K562 (cell line): ENCODE results near the gene MOB1A. TPM values are rescaled to one million over a fixed set of nuclear protein-coding genes. Genes with fewer than 3 reads are reported as not detected.

ENCODE experiments used
- ATAC-seq: fragments of 200-7000 bp; cut with Tn5 transposase; 3 replicates; pipeline ENCODE4 v1.9.1; 2020; ENCODE audit warnings: moderate library complexity
- BruUV-seq: library from RNA; stranded (reverse); fragments of 400-500 nt; replicated peaks from 2 replicates; lab custom pipeline; 2021; lab: Mats Ljungman, UMichigan
- CTCF ChIA-PET: fragments of 300-600 bp; formaldehyde crosslinking; extraction: SDS; loops from one replicate; lab custom pipeline; 2021; ENCODE audit warnings: low intra/inter-chr PET ratio; lab: Yijun Ruan, JAX
- POLR2A ChIA-PET: fragments of 300-600, 350-650 bp; sonication (Branson Sonifier 250); formaldehyde crosslinking; extraction: SDS; loops from one replicate; lab custom pipeline; 2021; ENCODE audit warnings: antibody characterized with exemption, inconsistent platforms; lab: Yijun Ruan, JAX
- DNase-seq, 4 experiments: peaks; one replicate each; pipeline versions ENCODE4 v3.0.0 to v3.0.0-alpha.2; 2011 to 2018; ENCODE audit warnings: low spot score in 3 of 4, mixed read lengths in 3 of 4; ENCODE audit errors: extremely low read depth in 1 of 4
- FAIRE-seq: peaks from 2 replicates; lab custom pipeline; 2011; peaks lifted over from hg19 to GRCh38; lab: Jason Lieb, UNC
- H2AFZ ChIP-seq: 2 replicates; pipeline ENCODE4 v1.6.0; 2011; ENCODE audit warnings: low read depth, low read length, control low read depth, inconsistent platforms
- H3K27ac ChIP-seq: fragments of 200-600 bp; 3 replicates; pipeline ENCODE4 v1.8.0; 2011; ENCODE audit warnings: low read depth, mild to moderate bottlenecking, control low read depth, inconsistent platforms, low read length, moderate library complexity, mixed read lengths; ENCODE audit errors: extremely low read depth
- H3K27me3 ChIP-seq, 2 experiments: fragments of 300-600 bp in 1 of 2; 2 replicates in 1 of 2; 3 replicates in 1 of 2; pipeline versions ENCODE4 v1.6.0 to v1.8.0; 2011; ENCODE audit warnings: inconsistent platforms in 2 of 2, low read length in 2 of 2, mild to moderate bottlenecking in 1 of 2, mixed read lengths in 1 of 2, moderate library complexity in 1 of 2; ENCODE audit not compliant: control insufficient read depth in 2 of 2, insufficient read depth in 2 of 2
- H3K36me3 ChIP-seq: fragments of 300-600 bp; 3 replicates; pipeline ENCODE4 v1.8.0; 2011; ENCODE audit warnings: mild to moderate bottlenecking, low read length, inconsistent platforms; ENCODE audit not compliant: control insufficient read depth, insufficient read depth
- H3K4me1 ChIP-seq, 2 experiments: fragments of 200-600 bp in 1 of 2; replicated peaks in 1 of 2; 2 replicates in 1 of 2; 3 replicates in 1 of 2; pipeline versions ENCODE4 v1.5.1 to v1.8.0; 2011; ENCODE audit warnings: inconsistent platforms in 2 of 2, low read length in 2 of 2, mild to moderate bottlenecking in 1 of 2, mixed read lengths in 1 of 2, moderate library complexity in 1 of 2; ENCODE audit not compliant: control insufficient read depth in 2 of 2, insufficient read depth in 2 of 2
- H3K4me2 ChIP-seq: 2 replicates; pipeline ENCODE4 v1.6.1; 2011; ENCODE audit warnings: low read length, control low read depth, inconsistent platforms, mixed read lengths; ENCODE audit not compliant: insufficient read depth
- H3K4me3 ChIP-seq: fragments of 200-600 bp; sonication (generic), shearing (Covaris generic); 2 replicates; pipeline ENCODE4 v1.5.1; 2016; ENCODE audit warnings: control low read depth, inconsistent platforms
- H3K79me2 ChIP-seq: fragments of 200-600 bp; 3 replicates; pipeline ENCODE4 v1.8.0; 2011; ENCODE audit warnings: low read length, inconsistent platforms; ENCODE audit not compliant: control insufficient read depth, insufficient read depth
- H3K9ac ChIP-seq, 2 experiments: 2 replicates each; pipeline versions ENCODE4 v1.6.0 to v1.6.1; 2011; ENCODE audit warnings: low read depth in 2 of 2, low read length in 2 of 2, control low read depth in 1 of 2, inconsistent platforms in 1 of 2, mild to moderate bottlenecking in 1 of 2, mixed read lengths in 1 of 2; ENCODE audit not compliant: insufficient read depth in 1 of 2
- H3K9me1 ChIP-seq: one replicate; pipeline ENCODE4 v1.6.0; 2011; ENCODE audit warnings: inconsistent platforms, mild to moderate bottlenecking, low read length, moderate library complexity; ENCODE audit not compliant: control insufficient read depth, insufficient read depth
- H3K9me3 ChIP-seq: replicated peaks from 2 replicates; pipeline ENCODE4 v1.5.1; 2011; ENCODE audit warnings: low read depth, low read length, inconsistent platforms; ENCODE audit not compliant: control insufficient read depth, insufficient read depth
- H4K20me1 ChIP-seq: replicated peaks from 2 replicates; pipeline ENCODE4 v1.6.1; 2011; ENCODE audit warnings: low read length, inconsistent platforms, mixed read lengths; ENCODE audit not compliant: control insufficient read depth, insufficient read depth
- ATF4 ChIP-seq: fragments of 450-650 bp; formaldehyde crosslinking; IDR thresholded peaks from 2 replicates; pipeline ENCODE4 v1.4.0; 2022; ENCODE audit warnings: mild to moderate bottlenecking, moderate library complexity
- ELK3 ChIP-seq: fragments of 450-650 bp; formaldehyde crosslinking; IDR thresholded peaks from 2 replicates; pipeline ENCODE4 v1.4.0; 2020; ENCODE audit warnings: mild to moderate bottlenecking
- GTF2F1 ChIP-seq: IDR thresholded peaks from 2 replicates; pipeline ENCODE4 v1.6.1; 2011; ENCODE audit warnings: low read depth, low read length, improper control_type of control experiment
- MITF ChIP-seq: IDR thresholded peaks from 2 replicates; pipeline ENCODE4 v1.6.1; 2014; ENCODE audit warnings: antibody characterized with exemption
- MYBL2 ChIP-seq, 2 experiments: fragments of 450-650 bp in 1 of 2; sonication (generic) in 1 of 2; formaldehyde crosslinking in 1 of 2; IDR thresholded peaks; 2 replicates each; pipeline versions ENCODE4 v1.6.1 to v1.8.1; 2017 to 2022; ENCODE audit warnings: borderline replicate concordance in 1 of 2, inconsistent platforms in 1 of 2, low read depth in 1 of 2, mild to moderate bottlenecking in 1 of 2, missing genetic modification reagents in 1 of 2, moderate library complexity in 1 of 2
- RFX1 ChIP-seq: fragments of 450-650 bp; IDR thresholded peaks from 2 replicates; pipeline ENCODE4 v1.6.1; 2016; ENCODE audit warnings: mild to moderate bottlenecking, moderate library complexity
- SFPQ ChIP-seq: fragments of 200-400 bp; formaldehyde crosslinking; IDR thresholded peaks from 2 replicates; pipeline ENCODE4 v1.6.1; 2017; ENCODE audit warnings: mild to moderate bottlenecking, low read depth, low read length, moderate library complexity
- SIX5 ChIP-seq, 2 experiments: IDR thresholded peaks; 2 replicates each; pipeline ENCODE4 v1.6.1; 2011; ENCODE audit warnings: low read length in 2 of 2, borderline replicate concordance in 1 of 2, low read depth in 1 of 2, mild to moderate bottlenecking in 1 of 2, moderate library complexity in 1 of 2; ENCODE audit not compliant: insufficient read depth in 1 of 2
- SMC3 ChIP-seq: conservative IDR thresholded peaks from 2 replicates; pipeline ENCODE4 v1.6.1; 2011; ENCODE audit warnings: low read depth, low read length, improper control_type of control experiment; ENCODE audit not compliant: insufficient read depth
- SRSF7 ChIP-seq: fragments of 200-400 bp; formaldehyde crosslinking; optimal IDR thresholded peaks from 2 replicates; pipeline ENCODE3; 2017; ENCODE audit warnings: mild to moderate bottlenecking, low read depth, low read length
- U2AF2 ChIP-seq: fragments of 200-400 bp; formaldehyde crosslinking; optimal IDR thresholded peaks from 2 replicates; pipeline ENCODE3; 2017; ENCODE audit warnings: low read depth, mild to moderate bottlenecking, low read length
- in situ Hi-C: fragments of 300-500 bp; cut with MboI; formaldehyde crosslinking; loops from 4 replicates; pipeline ENCODE4 v1.15.0; 2018; ENCODE audit warnings: inconsistent platforms, mixed read lengths
- intact Hi-C: fragments of 100-400 bp; cut with micrococcal nuclease; formaldehyde crosslinking; loops from 2 replicates; pipeline ENCODE4 v1.14.2; 2022
- polyA plus RNA-seq, 8 experiments: library from polyadenylated mRNA; depleted of rRNA in 4 of 8; stranded (reverse) in 5 of 8; unstranded in 3 of 8; fragments of >200 nt; fragmentation: Nextera tagmentation in 2 of 8; fragmentation: Illumina TruSeq in 1 of 8; extraction: Ambion mirVana in 2 of 8; extraction: Trizol in 1 of 8; gene quantifications; 2 replicates each; pipeline versions ENCODE4 v1.2.1 to v1.2.3, GENCODE V29; 2011 to 2014; ENCODE audit warnings: inconsistent platforms in 1 of 8, missing spikeins in 1 of 8
- total RNA-seq, 7 experiments: library from RNA; depleted of rRNA in 6 of 7; stranded (reverse); fragments of >200 nt in 6 of 7; fragmentation: Illumina TruSeq in 2 of 7; extraction: Trizol in 2 of 7; gene quantifications; 2 replicates each; pipeline versions ENCODE4 v1.2.1 to v1.2.3, GENCODE V29; 2011 to 2021; ENCODE audit warnings: low replicate concordance in 1 of 7

The MOB1A gene
- total and polyA plus RNA-seq, 9 of the 15 experiments (the other 6 are each of a cell fraction or from before 2014, with no cell fraction given) = 24.8 to 100 (median 60.2) TPM

GRCh38 chr2:74119912-74120825, 58.5 kb downstream of the MOB1A start (continued):
- TF ChIP-seq MYBL2 (IDR thresholded peaks at IDR 0.05; ENCODE audit: low read depth) (no peak), MYBL2 (CRISPR knock-in tag; IDR thresholded peaks at IDR 0.05; ENCODE audit: borderline replicate concordance) (no peak), MITF (no peak), U2AF2 (no peak), GTF2F1 (no peak; the same call in 1 of the 2 replicates), SIX5 (IDR thresholded peaks at IDR 0.05; ENCODE audit: borderline replicate concordance in 1 of 2, insufficient read depth in 1 of 2, low read depth in 1 of 2, low read length in 2 of 2) (peak in 1 of 2 experiments; percentile 17; a peak in 1 of 4 replicates)

- Histone ChIP-seq H3K9ac (peak overlapping the region in 1 of 2 experiments; percentile 88; a peak in 2 of 4 replicates), H3K4me2 (peak overlapping the region; percentile 84; the same call in 1 of the 2 replicates), H4K20me1 (no peaks in the 10 kb centered on the region), H3K4me1 (peaks cover 2 to 13% of the 10 kb centered on the region in 2 experiments; a peak in 2 of 5 replicates), H3K9me1 (no peaks in the 10 kb centered on the region), H3K27me3 (no peaks in the 10 kb centered on the region), H3K4me3 (peak overlapping the region; percentile 73; the same call in 1 of the 2 replicates), H3K79me2 (no peaks in the 10 kb centered on the region), H3K36me3 (no peaks in the 10 kb centered on the region), H2AFZ (peak overlapping the region; percentile 99), H3K9me3 (peaks cover 7% of the 10 kb centered on the region; the same call in 1 of the 2 replicates), H3K27ac (peak overlapping the region; percentile 96; the same call in 2 of the 3 replicates)
- CTCF ChIA-PET = no interaction called here
- no TSS peak for BruUV-seq
- in situ Hi-C loops = no loop called here
- FAIRE-seq (peak; percentile 60), ATAC-seq (peak; percentile 38), DNase-seq (peak in 2 of 4 experiments; percentile 26 to 38)
- POLR2A ChIA-PET = interaction anchor here (1.0 kb wide), 1 partner anchor 223 kb away, joined by 3 read pairs; no protein-coding TSS in a partner anchor
- intact Hi-C loops = no loop called here
- no peak for TF ChIP-seq SRSF7
- TF ChIP-seq RFX1 = no peak
- no peak for TF ChIP-seq ATF4 (CRISPR knock-in tag)
- TF ChIP-seq ELK3 (CRISPR knock-in tag) = no peak
- peak; percentile 35; the same call in 1 of the 2 replicates for TF ChIP-seq SMC3
- TF ChIP-seq SFPQ = no peak
Observed at GRCh38 chr2:74119339-74119738, 59.3 kb downstream of the MOB1A start.
